DMS153 treated with DMSO at 0.1 percent for 48 hours (cell line): ENCODE results near the gene DMD.
A peak's percentile ranks its signal among the peaks of the same experiment; 100 is the strongest.

Experiments
- DNase-seq: peaks from one replicate; lab custom pipeline; 2025; ENCODE audit not compliant: unreplicated experiment; lab: John Stamatoyannopoulos, UW

Gene DMD

DNA sequence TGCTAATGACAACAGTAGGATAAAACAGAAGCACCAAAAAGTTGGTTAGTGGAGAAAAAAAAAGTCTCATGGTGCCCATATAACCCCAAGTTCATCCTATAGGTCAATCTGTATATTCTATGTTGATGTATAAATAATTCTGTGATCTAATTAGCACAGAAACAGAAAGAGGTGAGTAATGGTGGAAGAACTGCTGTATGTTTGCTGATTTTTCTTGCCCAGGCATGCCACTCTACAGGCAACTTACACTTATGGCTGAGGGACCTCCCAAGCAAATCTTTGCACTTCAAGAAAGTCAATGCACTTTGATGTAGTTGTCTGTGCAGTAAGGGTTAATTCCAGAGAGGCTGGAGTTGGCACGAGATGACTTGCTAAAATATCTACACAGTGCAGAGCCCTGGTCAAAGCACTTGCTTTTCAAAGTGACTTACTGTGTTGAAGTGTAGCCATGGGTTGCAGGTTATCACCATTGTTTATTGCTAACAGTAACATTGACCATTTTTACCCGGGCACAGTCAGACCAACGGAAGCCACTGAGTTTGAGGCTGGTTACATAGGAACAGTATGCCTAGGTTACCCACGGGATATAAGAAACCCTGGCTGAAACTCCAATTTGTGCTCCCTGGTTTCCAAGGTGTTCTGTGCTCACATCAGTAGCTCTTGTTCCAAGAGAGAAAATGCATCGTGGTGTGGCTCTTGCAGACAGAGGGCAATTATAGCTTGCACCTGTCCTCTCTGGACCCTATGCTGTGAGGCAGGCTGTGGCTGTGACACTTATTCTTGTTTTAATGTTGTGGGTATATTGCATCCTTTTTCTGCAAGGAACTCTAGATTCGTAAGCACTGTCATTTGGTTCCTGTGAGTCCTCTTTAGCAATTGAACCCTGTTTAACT lies 1998.2 kb downstream of the DMD start:
- no peak for DNase-seq

DNA sequence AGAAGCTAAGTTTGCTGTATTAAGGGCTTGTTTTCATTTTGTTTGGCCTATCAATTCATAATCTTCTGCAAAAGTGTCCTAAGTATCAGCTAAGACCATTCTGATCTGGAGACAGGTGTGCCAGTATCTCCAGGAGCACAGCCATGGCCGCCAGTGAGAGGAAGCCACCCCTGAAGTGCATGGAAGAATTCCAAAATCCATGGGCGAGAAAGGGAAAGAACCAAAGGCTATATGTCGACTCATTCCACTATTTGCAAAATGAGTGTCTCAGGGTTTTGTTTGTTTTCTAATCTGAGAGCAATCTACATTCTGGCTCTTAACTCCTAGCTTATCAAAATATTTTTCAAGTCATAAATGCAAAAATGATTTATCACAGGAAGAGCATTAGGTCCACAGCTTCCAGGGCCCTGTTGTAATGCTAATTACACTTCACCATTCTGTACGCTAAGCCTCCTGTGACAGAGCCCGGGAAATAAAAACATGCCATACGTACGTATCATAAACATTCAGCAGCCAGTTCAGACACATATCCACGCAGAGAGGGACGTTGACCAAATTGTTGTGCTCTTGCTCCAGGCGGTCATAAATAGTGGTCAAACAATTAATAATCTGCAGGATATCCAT lies 2002.2 kb downstream of the DMD start:
- DNase-seq = no peak

GRCh38 chrX:31201503-31201902 lies 2009.8 kb downstream of the DMD start:
- DNase-seq = no peak

GRCh38 chrX:31200430-31200829 lies 2010.9 kb downstream of the DMD start:
- no peak for DNase-seq

GRCh38 chrX:31199840-31200114 lies 2011.6 kb downstream of the DMD start:
- DNase-seq = no peak

DNA sequence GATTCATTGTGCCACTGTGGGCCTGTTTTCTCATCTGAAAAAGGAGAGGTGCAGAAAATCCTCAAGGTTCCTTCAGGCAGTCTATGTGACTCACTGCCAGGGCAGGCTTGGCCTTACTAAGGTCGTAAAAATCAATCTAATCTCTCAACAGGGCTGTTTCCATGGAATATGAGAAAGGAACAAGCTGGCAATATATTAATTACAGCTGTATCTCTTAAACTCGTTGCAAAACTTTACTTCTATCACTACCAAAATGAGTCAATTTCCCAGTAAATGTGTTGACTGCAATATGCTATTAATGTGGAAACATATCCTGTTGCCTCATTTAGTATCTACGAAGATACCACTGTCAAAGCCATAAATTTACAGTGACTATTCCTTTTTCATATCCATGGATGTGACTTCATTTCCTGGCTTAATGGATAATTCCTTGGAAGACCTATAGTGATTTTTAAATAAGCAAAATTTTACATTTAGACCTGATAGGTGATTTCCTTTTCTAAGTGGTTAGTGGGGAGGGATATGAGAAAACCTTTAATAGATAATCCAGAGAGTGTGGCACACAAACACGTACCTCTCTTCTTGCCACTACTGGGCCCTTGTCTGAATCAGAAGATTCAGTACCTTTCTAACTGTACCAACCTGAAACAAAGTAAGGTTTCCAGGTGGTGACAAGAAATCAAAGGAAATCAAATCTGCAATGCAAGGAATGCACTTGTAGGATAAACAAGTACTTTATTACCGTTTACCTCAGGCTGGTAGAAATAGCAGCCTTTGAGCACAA lies 2012.1 kb downstream of the DMD start:
- no peak for DNase-seq

- DNase-seq = no peak
Observed at GRCh38 chrX:31190221-31190975, 2021.0 kb downstream of the DMD start.

DNA sequence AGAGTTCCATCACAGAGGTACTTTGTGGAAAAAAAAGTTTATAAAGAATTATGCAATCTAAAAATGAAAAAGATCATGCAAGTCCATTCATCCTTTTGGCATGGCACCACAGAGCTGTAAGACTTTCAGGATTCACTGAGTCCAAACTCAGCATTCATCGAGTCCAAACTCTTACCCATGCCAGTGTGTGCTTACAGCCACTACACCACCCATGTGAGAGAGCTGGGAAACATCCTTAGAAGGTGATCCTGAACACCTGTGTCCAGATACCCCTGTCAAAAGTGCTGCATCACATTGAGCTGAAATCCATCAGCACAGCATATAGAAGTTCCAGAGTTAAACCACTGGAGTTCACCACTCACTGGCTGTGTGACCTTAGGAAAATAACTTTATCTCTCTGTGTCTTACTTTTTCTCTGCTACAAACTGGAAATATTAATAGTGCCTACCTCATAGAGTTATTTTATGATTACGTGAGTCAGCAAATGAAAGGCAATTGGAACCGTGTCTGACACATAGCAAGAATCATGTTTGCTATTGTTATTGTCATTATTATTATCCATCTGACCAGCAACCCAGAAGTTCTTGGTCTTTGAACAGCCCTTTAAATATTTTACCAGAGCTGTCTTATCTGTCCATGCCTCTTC lies 2024.5 kb downstream of the DMD start:
- no peak for DNase-seq

DNA sequence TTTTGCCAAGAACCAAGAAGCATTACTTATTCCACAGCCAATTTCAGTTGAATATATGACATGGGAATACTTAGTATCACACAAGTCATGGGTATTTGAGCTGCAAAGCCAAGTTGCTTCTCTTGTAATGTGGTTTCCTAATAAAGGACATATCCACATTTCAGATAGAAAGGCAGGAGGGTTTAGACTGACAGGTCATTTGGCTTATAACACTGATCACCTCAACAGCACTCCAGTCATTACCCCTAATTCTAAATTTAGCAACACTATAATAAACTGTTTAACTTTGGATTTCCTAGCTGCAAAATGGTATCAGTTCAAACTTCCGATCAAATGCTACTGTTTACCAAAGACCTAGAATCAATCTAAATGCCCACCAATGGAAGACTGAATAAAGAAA lies 2025.5 kb downstream of the DMD start:
- no peak for DNase-seq

GRCh38 chrX:31181377-31182000 lies 2029.9 kb downstream of the DMD start:
- DNase-seq = peak; percentile 18

GRCh38 chrX:31179203-31179602 lies 2032.1 kb downstream of the DMD start:
- no peak for DNase-seq

DNA sequence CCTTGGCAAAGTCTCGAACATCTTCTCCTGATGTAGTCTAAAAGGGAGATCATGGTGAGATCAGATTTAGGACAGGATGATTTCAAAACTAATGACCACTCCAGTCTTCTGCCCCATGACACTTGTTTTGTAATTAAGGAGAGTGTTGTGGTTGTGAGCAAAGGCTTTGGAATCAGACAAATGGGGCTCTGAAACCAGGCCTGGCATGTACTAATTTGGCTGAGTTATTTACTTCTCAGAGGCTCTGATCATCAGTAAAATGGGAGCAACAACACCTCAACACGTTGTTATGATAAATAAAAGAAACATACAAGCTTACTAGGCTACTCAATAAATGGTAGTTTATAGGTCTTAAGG lies 2032.6 kb downstream of the DMD start:
- no peak for DNase-seq

DNA sequence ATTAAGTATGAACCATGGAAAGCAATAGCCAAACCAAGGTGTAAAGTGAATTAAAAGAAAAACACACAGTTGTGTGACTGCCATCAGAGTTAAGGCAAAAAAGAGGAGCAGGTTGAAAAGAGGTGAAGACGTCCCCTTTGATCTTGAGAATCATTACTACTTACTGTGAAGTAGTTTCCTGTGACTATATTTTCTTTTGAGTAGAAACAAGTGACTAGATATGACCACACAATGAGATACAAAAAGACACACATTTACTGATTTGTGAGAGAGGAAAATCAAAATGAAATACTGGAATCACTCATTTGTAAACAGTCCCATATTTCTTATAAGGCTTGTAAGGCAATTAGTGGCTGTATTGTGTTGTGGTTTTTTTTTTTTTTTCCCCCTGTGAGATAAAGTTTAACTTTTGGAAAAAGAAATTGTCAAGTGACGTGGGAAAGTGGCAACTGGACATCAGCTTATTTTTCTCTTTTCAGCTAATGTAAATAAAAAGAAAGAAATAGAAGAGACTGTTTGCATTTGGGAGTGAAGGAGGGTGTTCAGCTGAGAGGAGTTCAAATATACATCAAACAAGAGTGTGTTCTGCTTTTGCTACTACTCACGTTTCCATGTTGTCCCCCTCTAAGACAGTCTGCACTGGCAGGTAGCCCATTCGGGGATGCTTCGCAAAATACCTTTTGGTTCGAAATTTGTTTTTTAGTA lies 2033.1 kb downstream of the DMD start:
- DNase-seq = no peak

DNA sequence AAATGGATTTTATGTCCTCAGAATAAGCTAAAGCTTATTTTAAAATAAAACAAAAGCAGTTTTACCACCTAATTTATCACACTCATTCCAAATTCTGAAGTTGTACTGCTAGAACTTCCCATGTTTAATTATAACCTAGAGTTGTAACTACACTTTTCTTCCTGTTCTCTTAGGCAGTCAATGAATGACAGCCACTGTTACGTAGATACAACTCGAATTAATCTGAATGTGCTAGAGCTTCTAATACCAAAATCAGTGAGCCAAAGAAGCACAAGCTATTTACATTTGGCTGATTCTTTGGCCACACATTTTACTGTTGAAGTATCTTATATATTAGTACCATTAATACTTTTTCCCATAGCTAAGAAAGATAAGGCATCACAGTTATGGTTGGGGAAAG lies 2040.6 kb downstream of the DMD start:
- no peak for DNase-seq

- DNase-seq = no peak
Observed at GRCh38 chrX:31168551-31168950, 2042.8 kb downstream of the DMD start.

DNA sequence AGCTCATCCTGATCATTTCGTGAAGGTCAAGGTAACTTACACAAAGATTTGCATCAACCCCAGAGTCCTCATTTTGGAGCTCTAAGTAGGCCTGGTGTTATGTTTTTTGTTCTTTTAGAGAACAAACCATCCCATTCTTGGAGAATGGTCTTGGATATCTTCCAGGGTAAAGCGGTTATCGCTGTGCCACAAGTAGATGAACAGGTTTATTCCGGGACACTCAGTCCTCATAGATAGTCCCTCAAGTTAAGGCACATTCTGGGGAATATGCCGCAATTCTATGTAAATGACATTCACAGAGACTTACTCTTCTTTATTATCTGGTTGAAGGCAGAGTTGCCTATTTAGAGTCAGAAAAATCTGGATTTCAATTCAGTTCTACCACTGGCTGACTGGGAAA lies 2044.5 kb downstream of the DMD start:
- no peak for DNase-seq

DNA sequence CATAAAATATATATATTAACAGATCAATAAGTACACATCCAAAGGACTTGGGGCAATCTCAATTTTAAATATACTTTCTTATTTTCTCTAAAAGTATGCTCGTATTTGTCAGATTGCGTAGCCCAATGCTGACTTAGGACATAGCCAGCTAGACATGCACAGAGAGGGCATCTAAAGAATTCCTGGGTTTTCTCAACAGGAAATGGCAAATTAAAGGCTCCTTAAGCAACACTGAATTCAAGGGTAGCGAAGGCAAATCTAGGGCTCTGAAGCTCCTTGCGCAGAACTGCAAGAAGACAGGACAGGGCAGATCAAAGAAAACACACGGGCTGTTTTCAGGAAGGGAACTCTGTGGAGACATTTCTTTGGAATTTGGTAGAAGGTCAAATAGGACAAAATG lies 2044.9 kb downstream of the DMD start:
- DNase-seq = no peak

DNA sequence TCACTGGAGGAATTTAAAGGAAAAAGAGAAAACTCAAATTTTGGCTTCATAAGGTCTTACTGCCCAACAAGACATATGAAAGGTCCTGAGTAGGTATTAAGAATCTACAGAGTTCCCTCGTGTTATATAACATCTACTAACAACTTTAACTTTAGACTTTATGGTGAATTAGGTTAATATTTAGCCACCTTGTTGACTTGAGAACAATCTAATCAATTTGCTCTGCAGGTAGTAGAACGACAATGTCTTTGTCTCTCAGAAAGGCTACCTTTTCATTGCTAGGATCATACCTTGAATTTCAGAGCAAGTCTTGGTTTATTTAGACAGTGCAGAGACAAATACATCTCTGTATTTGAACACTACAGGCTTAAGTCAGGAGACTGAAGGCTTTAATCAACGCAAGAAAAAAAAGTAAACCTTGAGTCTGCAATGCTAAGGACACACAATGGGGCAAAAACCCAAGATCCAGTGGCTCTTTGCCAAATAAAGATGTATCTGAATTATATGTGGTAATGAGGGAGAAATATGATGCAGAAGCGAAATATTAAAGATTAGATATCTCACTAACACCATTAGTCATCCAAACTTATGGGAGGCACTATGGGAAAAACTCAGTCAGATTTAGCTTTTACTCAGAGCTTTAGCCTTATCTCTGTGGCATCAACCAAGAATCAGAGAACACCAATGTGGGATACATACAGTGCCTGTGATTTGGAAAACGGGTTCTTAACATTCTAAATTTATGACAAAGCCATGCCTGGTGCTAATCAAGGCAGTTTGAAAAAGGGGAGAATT lies 2045.9 kb downstream of the DMD start:
- DNase-seq = no peak

DNA sequence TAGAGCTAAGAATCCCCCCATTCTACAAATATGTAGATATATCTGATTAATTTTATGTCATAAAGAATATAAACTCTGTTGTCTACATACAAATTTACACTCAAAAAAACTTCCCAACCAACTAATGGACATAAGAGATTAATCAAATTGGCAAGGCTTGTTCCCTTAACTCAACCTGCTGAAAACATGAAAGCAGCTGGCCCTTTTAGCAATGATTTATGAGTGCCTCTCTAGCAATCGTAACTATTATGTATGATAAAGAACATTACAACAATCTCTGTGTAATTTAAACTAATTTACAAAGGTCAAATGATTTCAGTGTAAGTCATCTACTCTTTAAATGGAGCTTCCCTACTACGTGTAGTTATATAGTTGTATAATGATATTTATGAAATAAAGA lies 2056.4 kb downstream of the DMD start:
- no peak for DNase-seq
